22Rv1 (cell line): Measurements from ENCODE around the gene ATP2C2.

Source experiments
- CTCF ChIP-seq: fragments of 450-650 bp; IDR thresholded peaks from 2 replicates; pipeline ENCODE4 v1.5.1; 2017; ENCODE audit warnings: mild to moderate bottlenecking
- ZFX ChIP-seq: fragments of 450-650 bp; IDR thresholded peaks from 2 replicates; pipeline ENCODE4 v1.6.1; 2017; ENCODE audit warnings: antibody characterized with exemption, borderline replicate concordance

GRCh38 chr16:84463221-84463620 lies 94.9 kb downstream of the ATP2C2 start:
- no peak for TF ChIP-seq CTCF
- no peak for TF ChIP-seq ZFX
